Gastroesophageal sphincter (tissue), 3 donors: ENCODE data around the gene C6orf132.

Experiments used
- POLR2A ChIP-seq, 2 donors: fragments of 450-650 bp; IDR thresholded peaks; one replicate each; pipeline ENCODE4 v1.6.1; 2017; ENCODE audit warnings: antibody characterized with exemption in 2 of 2, mild to moderate bottlenecking in 2 of 2, moderate library complexity in 1 of 2
- TF ChIP-seq, protein P1 (sequence below), 4 experiments: fragments of 200-600 bp in 2 of 4; fragments of 450-650 bp in 2 of 4; sonication (generic) in 1 of 4; IDR thresholded peaks; one replicate each; pipeline ENCODE4 v1.5.1; 2017 to 2019; ENCODE audit warnings: antibody characterized with exemption in 4 of 4, mild to moderate bottlenecking in 2 of 4, moderate library complexity in 2 of 4

- TF ChIP-seq, protein P1, sequence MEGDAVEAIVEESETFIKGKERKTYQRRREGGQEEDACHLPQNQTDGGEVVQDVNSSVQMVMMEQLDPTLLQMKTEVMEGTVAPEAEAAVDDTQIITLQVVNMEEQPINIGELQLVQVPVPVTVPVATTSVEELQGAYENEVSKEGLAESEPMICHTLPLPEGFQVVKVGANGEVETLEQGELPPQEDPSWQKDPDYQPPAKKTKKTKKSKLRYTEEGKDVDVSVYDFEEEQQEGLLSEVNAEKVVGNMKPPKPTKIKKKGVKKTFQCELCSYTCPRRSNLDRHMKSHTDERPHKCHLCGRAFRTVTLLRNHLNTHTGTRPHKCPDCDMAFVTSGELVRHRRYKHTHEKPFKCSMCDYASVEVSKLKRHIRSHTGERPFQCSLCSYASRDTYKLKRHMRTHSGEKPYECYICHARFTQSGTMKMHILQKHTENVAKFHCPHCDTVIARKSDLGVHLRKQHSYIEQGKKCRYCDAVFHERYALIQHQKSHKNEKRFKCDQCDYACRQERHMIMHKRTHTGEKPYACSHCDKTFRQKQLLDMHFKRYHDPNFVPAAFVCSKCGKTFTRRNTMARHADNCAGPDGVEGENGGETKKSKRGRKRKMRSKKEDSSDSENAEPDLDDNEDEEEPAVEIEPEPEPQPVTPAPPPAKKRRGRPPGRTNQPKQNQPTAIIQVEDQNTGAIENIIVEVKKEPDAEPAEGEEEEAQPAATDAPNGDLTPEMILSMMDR (IDR thresholded peaks at IDR 0.05), result no peak
- TF ChIP-seq POLR2A (IDR thresholded peaks at IDR 0.05), result no peak
Observed at GRCh38 chr6:42153921-42154320, 11.5 kb upstream of the C6orf132 start.
